WTC11 (cell line): ENCODE results near the gene NEURL1B. TPM values are rescaled to one million over a fixed set of nuclear protein-coding genes. Genes with fewer than 3 reads are reported as not detected.
A peak's percentile ranks its signal among the peaks of the same experiment; 100 is the strongest.

Source experiments
- ATAC-seq: fragments of 200-7000 bp; cut with Tn5 transposase; 2 replicates; pipeline ENCODE4 v1.10.0; 2021; ENCODE audit warnings: mild to moderate bottlenecking, moderate library complexity
- CTCF ChIA-PET: fragments of 300-600 bp; sonication (Branson Sonifier 250); formaldehyde crosslinking; loops from one replicate; lab custom pipeline; 2021; ENCODE audit warnings: antibody characterized with exemption; lab: Charles Lee
- POLR2A ChIA-PET: fragments of 350-600 bp; sonication (Branson Sonifier 250); formaldehyde crosslinking; loops from one replicate; lab custom pipeline; 2021; ENCODE audit warnings: antibody characterized with exemption; lab: Charles Lee
- DNase-seq: peaks from one replicate; pipeline ENCODE4 v3.0.0; 2021; ENCODE audit warnings: low spot score
- H3K27ac Mint-ChIP-seq: 2 replicates; pipeline ENCODE4 v1.8.0; 2021; ENCODE audit warnings: mixed read lengths
- H3K27me3 Mint-ChIP-seq: 2 replicates; pipeline ENCODE4 v1.8.0; 2021; ENCODE audit warnings: low read depth, mild to moderate bottlenecking, moderate library complexity, mixed read lengths
- H3K36me3 Mint-ChIP-seq: 2 replicates; pipeline ENCODE4 v1.8.0; 2021; ENCODE audit warnings: mixed read lengths
- H3K4me1 Mint-ChIP-seq: 2 replicates; pipeline ENCODE4 v1.8.0; 2022; ENCODE audit warnings: mixed read lengths
- H3K4me3 Mint-ChIP-seq: 2 replicates; pipeline ENCODE4 v1.8.0; 2021; ENCODE audit warnings: mild to moderate bottlenecking, moderate library complexity, mixed read lengths
- H3K9me3 Mint-ChIP-seq: 2 replicates; pipeline ENCODE4 v1.8.0; 2021; ENCODE audit warnings: mixed read lengths
- ATF1 ChIP-seq: sonication (generic); formaldehyde crosslinking; IDR thresholded peaks from 2 replicates; pipeline ENCODE4 v1.8.1; 2023; ENCODE audit warnings: mild to moderate bottlenecking, moderate library complexity, missing genetic modification reagents
- GRHL2 ChIP-seq: fragments of 250-450 bp; sonication (Bioruptor Pico); IDR thresholded peaks from 2 replicates; pipeline ENCODE4 v1.8.0; 2022; ENCODE audit warnings: mild to moderate bottlenecking, moderate library complexity; ENCODE audit not compliant: insufficient replicate concordance, severe bottlenecking
- HMGA2 ChIP-seq: fragments of 250-450 bp; sonication (Bioruptor Pico); IDR thresholded peaks from 2 replicates; pipeline ENCODE4 v1.4.0; 2021; ENCODE audit warnings: mild to moderate bottlenecking, moderate library complexity
- MYBL2 ChIP-seq: sonication (generic); formaldehyde crosslinking; IDR thresholded peaks from 2 replicates; pipeline ENCODE4 v1.8.1; 2023; ENCODE audit warnings: mild to moderate bottlenecking, moderate library complexity, missing genetic modification reagents
- NR3C1 ChIP-seq: sonication (generic); formaldehyde crosslinking; conservative IDR thresholded peaks from 2 replicates; pipeline ENCODE4 v1.8.1; 2023; ENCODE audit warnings: low read depth, mild to moderate bottlenecking, missing genetic modification reagents
- SMAD3 ChIP-seq: sonication (generic); formaldehyde crosslinking; IDR thresholded peaks from 2 replicates; pipeline ENCODE4 v1.8.0; 2022; ENCODE audit warnings: missing genetic modification reagents, mild to moderate bottlenecking, borderline replicate concordance
- TEAD4 ChIP-seq: sonication (generic); formaldehyde crosslinking; IDR thresholded peaks from 2 replicates; pipeline ENCODE4 v1.8.0; 2022; ENCODE audit warnings: mild to moderate bottlenecking, missing genetic modification reagents
- TP53 ChIP-seq: sonication (generic); formaldehyde crosslinking; IDR thresholded peaks from 2 replicates; pipeline ENCODE4 v1.8.1; 2023; ENCODE audit warnings: mild to moderate bottlenecking, missing genetic modification reagents
- ZBTB21 ChIP-seq: sonication (generic); formaldehyde crosslinking; IDR thresholded peaks from 2 replicates; pipeline ENCODE4 v1.8.1; 2023; ENCODE audit warnings: mild to moderate bottlenecking, missing genetic modification reagents, borderline replicate concordance
- ZNF317 ChIP-seq: sonication (generic); formaldehyde crosslinking; IDR thresholded peaks from 2 replicates; pipeline ENCODE4 v1.8.1; 2023; ENCODE audit warnings: low read depth, mild to moderate bottlenecking, moderate library complexity, missing genetic modification reagents, borderline replicate concordance
- ZNF671 ChIP-seq: fragments of 250-450 bp; sonication (Bioruptor Pico); IDR thresholded peaks from 2 replicates; pipeline ENCODE4 v1.8.0; 2021; ENCODE audit warnings: mild to moderate bottlenecking
- total RNA-seq: library from RNA; stranded (reverse); gene quantifications from 3 replicates; pipeline ENCODE4 v1.2.3, GENCODE V29; 2021
- TF ChIP-seq, protein P1 (sequence below): sonication (generic); formaldehyde crosslinking; IDR thresholded peaks from 2 replicates; pipeline ENCODE4 v1.8.1; 2022; ENCODE audit warnings: low read depth, mild to moderate bottlenecking, moderate library complexity, missing genetic modification reagents, borderline replicate concordance
- TF ChIP-seq, protein P2 (sequence below): sonication (generic); formaldehyde crosslinking; conservative IDR thresholded peaks from 2 replicates; pipeline ENCODE4 v1.8.1; 2022; ENCODE audit warnings: mild to moderate bottlenecking, missing genetic modification reagents
- TF ChIP-seq, protein P3 (sequence below): sonication (generic); formaldehyde crosslinking; IDR thresholded peaks from 2 replicates; pipeline ENCODE4 v1.8.1; 2023; ENCODE audit warnings: mild to moderate bottlenecking, moderate library complexity, missing genetic modification reagents
- TF ChIP-seq, protein P4 (sequence below): sonication (generic); formaldehyde crosslinking; IDR thresholded peaks from 2 replicates; pipeline ENCODE4 v1.8.0; 2023; ENCODE audit warnings: missing genetic modification reagents
- TF ChIP-seq, protein P5 (sequence below): fragments of 200-600 bp; IDR thresholded peaks from 2 replicates; pipeline ENCODE4 v1.8.0; 2022; ENCODE audit warnings: antibody characterized with exemption
- TF ChIP-seq, protein P6 (sequence below): sonication (generic); formaldehyde crosslinking; IDR thresholded peaks from 2 replicates; pipeline ENCODE4 v1.8.1; 2023; ENCODE audit warnings: mild to moderate bottlenecking, missing genetic modification reagents, moderate library complexity
- TF ChIP-seq, protein P7 (sequence below): sonication (generic); formaldehyde crosslinking; IDR thresholded peaks from 2 replicates; pipeline ENCODE4 v1.8.1; 2022; ENCODE audit warnings: missing genetic modification reagents, borderline replicate concordance

NEURL1B gene
- total RNA-seq, 1 experiment from 2014 or later: 9.8 TPM

DNA sequence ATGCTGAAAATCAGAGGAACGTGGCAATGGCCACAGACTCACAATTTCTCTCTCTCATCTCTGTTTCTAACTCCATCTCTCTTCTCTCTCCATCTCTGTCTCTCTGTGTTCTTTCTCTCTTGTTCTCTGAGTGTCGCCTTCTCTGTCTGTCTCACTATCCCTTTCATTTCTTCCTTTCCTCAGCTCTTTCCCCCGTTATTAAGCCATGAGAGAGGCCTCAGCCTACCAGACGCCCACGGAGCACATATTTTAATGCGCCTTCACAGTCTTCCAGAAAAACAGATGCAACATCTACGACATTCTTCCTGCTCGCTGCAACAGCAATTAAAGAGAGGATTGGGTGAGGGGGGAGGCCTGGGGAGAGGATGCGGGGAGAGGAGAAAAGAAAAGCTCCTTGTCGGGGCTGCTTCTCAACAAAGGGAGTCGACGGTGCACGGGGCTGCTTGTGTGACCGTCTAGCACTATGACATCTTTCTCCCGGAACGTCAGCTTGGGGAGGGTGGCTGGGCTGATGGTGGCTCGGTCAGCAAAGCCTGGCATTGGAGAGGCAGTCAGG is 37.7 kb upstream of the NEURL1B start:
- POLR2A ChIA-PET: no interaction called here
- DNase-seq (no peak), ATAC-seq (peak; percentile 41; the same call in 1 of the 2 replicates)
- Mint-ChIP-seq H3K27me3 (peaks cover 5% of the 10 kb centered on the region; the same call in 1 of the 2 replicates), H3K4me1 (peaks cover 28% of the 10 kb centered on the region), H3K4me3 (no peak overlapping the region), H3K9me3 (peaks cover 12% of the 10 kb centered on the region; the same call in 1 of the 2 replicates), H3K27ac (no peak overlapping the region), H3K36me3 (peaks cover 3% of the 10 kb centered on the region; the same call in 1 of the 2 replicates)
- CTCF ChIA-PET: interaction anchor here (1.1 kb wide), 1 partner anchor 9 kb away, joined by 3 read pairs; no protein-coding TSS in a partner anchor
- TF ChIP-seq, protein P1, sequence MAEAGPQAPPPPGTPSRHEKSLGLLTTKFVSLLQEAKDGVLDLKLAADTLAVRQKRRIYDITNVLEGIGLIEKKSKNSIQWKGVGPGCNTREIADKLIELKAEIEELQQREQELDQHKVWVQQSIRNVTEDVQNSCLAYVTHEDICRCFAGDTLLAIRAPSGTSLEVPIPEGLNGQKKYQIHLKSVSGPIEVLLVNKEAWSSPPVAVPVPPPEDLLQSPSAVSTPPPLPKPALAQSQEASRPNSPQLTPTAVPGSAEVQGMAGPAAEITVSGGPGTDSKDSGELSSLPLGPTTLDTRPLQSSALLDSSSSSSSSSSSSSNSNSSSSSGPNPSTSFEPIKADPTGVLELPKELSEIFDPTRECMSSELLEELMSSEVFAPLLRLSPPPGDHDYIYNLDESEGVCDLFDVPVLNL (CRISPR knock-in tag): no peak
- TF ChIP-seq, protein P2, sequence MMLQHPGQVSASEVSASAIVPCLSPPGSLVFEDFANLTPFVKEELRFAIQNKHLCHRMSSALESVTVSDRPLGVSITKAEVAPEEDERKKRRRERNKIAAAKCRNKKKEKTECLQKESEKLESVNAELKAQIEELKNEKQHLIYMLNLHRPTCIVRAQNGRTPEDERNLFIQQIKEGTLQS (CRISPR knock-in tag): no peak
- no peak for TF ChIP-seq GRHL2 (CRISPR knock-in tag)
- no peak for TF ChIP-seq ATF1 (CRISPR knock-in tag)
- TF ChIP-seq HMGA2 (CRISPR knock-in tag): no peak
- TF ChIP-seq MYBL2: no peak
- TF ChIP-seq, protein P3, sequence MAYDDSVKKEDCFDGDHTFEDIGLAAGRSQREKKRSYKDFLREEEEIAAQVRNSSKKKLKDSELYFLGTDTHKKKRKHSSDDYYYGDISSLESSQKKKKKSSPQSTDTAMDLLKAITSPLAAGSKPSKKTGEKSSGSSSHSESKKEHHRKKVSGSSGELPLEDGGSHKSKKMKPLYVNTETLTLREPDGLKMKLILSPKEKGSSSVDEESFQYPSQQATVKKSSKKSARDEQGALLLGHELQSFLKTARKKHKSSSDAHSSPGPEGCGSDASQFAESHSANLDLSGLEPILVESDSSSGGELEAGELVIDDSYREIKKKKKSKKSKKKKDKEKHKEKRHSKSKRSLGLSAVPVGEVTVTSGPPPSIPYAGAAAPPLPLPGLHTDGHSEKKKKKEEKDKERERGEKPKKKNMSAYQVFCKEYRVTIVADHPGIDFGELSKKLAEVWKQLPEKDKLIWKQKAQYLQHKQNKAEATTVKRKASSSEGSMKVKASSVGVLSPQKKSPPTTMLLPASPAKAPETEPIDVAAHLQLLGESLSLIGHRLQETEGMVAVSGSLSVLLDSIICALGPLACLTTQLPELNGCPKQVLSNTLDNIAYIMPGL (CRISPR knock-in tag): no peak
- TF ChIP-seq, protein P4, sequence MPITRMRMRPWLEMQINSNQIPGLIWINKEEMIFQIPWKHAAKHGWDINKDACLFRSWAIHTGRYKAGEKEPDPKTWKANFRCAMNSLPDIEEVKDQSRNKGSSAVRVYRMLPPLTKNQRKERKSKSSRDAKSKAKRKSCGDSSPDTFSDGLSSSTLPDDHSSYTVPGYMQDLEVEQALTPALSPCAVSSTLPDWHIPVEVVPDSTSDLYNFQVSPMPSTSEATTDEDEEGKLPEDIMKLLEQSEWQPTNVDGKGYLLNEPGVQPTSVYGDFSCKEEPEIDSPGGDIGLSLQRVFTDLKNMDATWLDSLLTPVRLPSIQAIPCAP (CRISPR knock-in tag): no peak
- no peak for TF ChIP-seq ZNF317 (CRISPR knock-in tag)
- TF ChIP-seq ZNF671 (CRISPR knock-in tag): no peak
- TF ChIP-seq TP53 (CRISPR knock-in tag): no peak
- TF ChIP-seq ZBTB21 (CRISPR knock-in tag): no peak
- TF ChIP-seq, protein P5, sequence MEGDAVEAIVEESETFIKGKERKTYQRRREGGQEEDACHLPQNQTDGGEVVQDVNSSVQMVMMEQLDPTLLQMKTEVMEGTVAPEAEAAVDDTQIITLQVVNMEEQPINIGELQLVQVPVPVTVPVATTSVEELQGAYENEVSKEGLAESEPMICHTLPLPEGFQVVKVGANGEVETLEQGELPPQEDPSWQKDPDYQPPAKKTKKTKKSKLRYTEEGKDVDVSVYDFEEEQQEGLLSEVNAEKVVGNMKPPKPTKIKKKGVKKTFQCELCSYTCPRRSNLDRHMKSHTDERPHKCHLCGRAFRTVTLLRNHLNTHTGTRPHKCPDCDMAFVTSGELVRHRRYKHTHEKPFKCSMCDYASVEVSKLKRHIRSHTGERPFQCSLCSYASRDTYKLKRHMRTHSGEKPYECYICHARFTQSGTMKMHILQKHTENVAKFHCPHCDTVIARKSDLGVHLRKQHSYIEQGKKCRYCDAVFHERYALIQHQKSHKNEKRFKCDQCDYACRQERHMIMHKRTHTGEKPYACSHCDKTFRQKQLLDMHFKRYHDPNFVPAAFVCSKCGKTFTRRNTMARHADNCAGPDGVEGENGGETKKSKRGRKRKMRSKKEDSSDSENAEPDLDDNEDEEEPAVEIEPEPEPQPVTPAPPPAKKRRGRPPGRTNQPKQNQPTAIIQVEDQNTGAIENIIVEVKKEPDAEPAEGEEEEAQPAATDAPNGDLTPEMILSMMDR: no peak
- TF ChIP-seq, protein P6, sequence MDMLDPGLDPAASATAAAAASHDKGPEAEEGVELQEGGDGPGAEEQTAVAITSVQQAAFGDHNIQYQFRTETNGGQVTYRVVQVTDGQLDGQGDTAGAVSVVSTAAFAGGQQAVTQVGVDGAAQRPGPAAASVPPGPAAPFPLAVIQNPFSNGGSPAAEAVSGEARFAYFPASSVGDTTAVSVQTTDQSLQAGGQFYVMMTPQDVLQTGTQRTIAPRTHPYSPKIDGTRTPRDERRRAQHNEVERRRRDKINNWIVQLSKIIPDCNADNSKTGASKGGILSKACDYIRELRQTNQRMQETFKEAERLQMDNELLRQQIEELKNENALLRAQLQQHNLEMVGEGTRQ (CRISPR knock-in tag): no peak
- TF ChIP-seq TEAD4 (CRISPR knock-in tag): no peak
- TF ChIP-seq, protein P7, sequence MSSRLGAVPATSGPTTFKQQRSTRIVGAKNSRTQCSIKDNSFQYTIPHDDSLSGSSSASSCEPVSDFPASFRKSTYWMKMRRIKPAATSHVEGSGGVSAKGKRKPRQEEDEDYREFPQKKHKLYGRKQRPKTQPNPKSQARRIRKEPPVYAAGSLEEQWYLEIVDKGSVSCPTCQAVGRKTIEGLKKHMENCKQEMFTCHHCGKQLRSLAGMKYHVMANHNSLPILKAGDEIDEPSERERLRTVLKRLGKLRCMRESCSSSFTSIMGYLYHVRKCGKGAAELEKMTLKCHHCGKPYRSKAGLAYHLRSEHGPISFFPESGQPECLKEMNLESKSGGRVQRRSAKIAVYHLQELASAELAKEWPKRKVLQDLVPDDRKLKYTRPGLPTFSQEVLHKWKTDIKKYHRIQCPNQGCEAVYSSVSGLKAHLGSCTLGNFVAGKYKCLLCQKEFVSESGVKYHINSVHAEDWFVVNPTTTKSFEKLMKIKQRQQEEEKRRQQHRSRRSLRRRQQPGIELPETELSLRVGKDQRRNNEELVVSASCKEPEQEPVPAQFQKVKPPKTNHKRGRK: no peak
- TF ChIP-seq NR3C1 (CRISPR knock-in tag): no peak
- no peak for TF ChIP-seq SMAD3 (CRISPR knock-in tag)
